Upper lobe of right lung (tissue), 1 donor: ENCODE results near the gene XPR1. TPM values are rescaled to one million over a fixed set of nuclear protein-coding genes. Genes with fewer than 3 reads are reported as not detected.

Experiments
- ATAC-seq: fragments of 200-7000 bp; cut with Tn5 transposase; one replicate; pipeline ENCODE4 v1.9.1; 2020; ENCODE audit warnings: mild to moderate bottlenecking, moderate library complexity
- DNase-seq: peaks from one replicate; pipeline ENCODE4 v3.0.0-alpha.2; 2020
- H3K27ac ChIP-seq: fragments of 200-600 bp; one replicate; pipeline ENCODE4 v1.8.0; 2022
- H3K27me3 ChIP-seq: fragments of 200-600 bp; one replicate; pipeline ENCODE4 v1.8.0; 2022; ENCODE audit warnings: mild to moderate bottlenecking
- H3K36me3 ChIP-seq: fragments of 200-600 bp; one replicate; pipeline ENCODE4 v1.8.0; 2022
- H3K4me1 ChIP-seq: fragments of 200-600 bp; one replicate; pipeline ENCODE4 v1.8.0; 2022
- H3K4me3 ChIP-seq: fragments of 200-600 bp; one replicate; pipeline ENCODE4 v1.8.0; 2022; ENCODE audit warnings: mild to moderate bottlenecking
- H3K9me3 ChIP-seq: fragments of 200-600 bp; one replicate; pipeline ENCODE4 v1.8.0; 2022
- CTCF ChIP-seq: fragments of 200-600 bp; IDR thresholded peaks from one replicate; pipeline ENCODE4 v1.8.0; 2022; ENCODE audit warnings: antibody characterized with exemption
- intact Hi-C: fragments of 100-400 bp; cut with DNase I; formaldehyde crosslinking; loops from one replicate; pipeline ENCODE4 v1.11.0; 2022
- total RNA-seq: library from RNA; stranded (reverse); fragmentation: NEBNext Ultra II Directional; extraction: Animal tissue kit (Norgen Biotek cat#: 25700); gene quantifications from one replicate; pipeline ENCODE4 v1.2.1, GENCODE V29; 2021
- donor health status: DM: no; HTN: yes; CAD: no; lungs with severe emphysema.

The XPR1 gene
- total RNA-seq, 1 donor from 2014 or later = 23.5 TPM

GRCh38 chr1:180899262-180899661 is 267.4 kb downstream of the XPR1 start:
- Histone ChIP-seq H3K27ac (no peak overlapping the region), H3K4me1 (no peaks in the 10 kb centered on the region), H3K9me3 (no peaks in the 10 kb centered on the region), H3K4me3 (no peak overlapping the region), H3K36me3 (no peaks in the 10 kb centered on the region), H3K27me3 (no peaks in the 10 kb centered on the region)
- intact Hi-C loops = no loop called here
- TF ChIP-seq CTCF = no peak
- ATAC-seq (no peak), DNase-seq (no peak)

DNA sequence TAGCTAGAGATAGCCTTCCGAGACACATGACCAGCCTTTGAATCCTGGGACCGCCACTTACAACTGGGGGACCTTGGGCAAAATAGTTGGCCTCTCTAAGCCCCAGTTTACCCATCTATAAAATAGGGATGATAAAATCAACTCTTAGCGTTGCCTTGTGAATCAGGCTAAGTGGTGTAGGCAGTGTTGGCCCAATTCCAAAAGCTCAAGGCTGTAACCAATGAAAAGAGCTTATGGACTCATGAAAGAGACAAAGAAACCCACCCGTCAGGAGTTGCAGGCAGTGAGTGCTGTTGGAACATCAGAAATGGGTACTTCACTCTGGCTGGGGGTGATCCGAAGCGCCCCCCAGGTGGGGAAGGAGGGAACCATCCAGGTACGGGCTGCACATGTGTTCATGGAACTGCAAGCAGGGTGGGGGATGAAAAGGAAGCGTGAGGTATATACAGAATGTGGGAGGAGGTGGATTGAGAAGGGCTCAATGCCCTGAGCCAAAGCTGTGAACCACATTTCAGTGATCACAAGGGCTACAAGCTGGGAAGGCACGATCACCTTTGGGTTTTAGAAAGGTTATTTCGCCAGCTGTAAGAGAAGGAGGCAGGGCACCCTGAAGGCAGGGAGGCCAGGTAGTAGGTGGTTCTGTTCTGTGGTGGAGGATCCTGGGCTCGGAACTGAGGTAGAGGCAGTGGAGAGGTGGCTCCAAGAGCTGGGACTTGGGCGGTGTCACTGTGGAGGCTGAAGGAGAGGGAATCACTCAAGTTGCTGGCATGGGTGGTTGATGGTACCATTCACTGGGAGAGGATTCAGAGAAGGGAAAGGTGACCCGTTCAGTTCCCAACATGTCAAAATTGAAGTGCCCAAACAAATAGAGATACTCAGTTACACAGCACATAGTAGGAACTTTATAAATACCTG is 269.5 kb downstream of the XPR1 start:
- Histone ChIP-seq H3K27ac (no peak overlapping the region), H3K4me3 (no peak overlapping the region), H3K9me3 (no peaks in the 10 kb centered on the region), H3K4me1 (no peaks in the 10 kb centered on the region), H3K36me3 (no peaks in the 10 kb centered on the region), H3K27me3 (no peaks in the 10 kb centered on the region)
- no peak for TF ChIP-seq CTCF
- ATAC-seq = no peak
- no peak for DNase-seq
- intact Hi-C loops = no loop called here

GRCh38 chr1:180902541-180902940 is 270.7 kb downstream of the XPR1 start:
- no peak for DNase-seq
- Histone ChIP-seq H3K27ac (no peak overlapping the region), H3K9me3 (no peaks in the 10 kb centered on the region), H3K27me3 (no peaks in the 10 kb centered on the region), H3K4me1 (no peaks in the 10 kb centered on the region), H3K4me3 (no peak overlapping the region), H3K36me3 (no peaks in the 10 kb centered on the region)
- no peak for TF ChIP-seq CTCF
- no peak for ATAC-seq
- intact Hi-C loops = no loop called here

DNA sequence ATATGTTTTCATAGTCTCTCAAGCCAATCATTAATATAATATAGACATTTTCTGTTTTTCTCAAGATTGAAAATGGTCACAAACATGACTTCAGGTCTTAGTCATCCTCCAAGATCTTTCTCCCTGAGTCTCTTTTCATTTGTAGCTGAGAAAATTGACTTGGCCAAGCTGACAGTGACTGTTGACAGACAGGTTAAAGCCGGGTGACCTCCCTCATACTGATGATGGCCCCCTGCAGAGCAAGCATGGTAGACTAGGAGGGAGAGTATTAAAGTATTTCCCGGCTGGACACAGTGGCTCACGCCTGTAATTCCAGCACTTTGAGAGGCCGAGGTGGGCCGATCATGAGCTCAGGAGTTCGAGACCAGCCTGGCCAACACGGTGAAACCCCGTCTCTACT is 274.1 kb downstream of the XPR1 start:
- Histone ChIP-seq H3K9me3 (no peaks in the 10 kb centered on the region), H3K36me3 (no peaks in the 10 kb centered on the region), H3K27me3 (no peaks in the 10 kb centered on the region), H3K4me3 (no peak overlapping the region), H3K27ac (no peak overlapping the region), H3K4me1 (no peaks in the 10 kb centered on the region)
- DNase-seq = no peak
- intact Hi-C loops = no loop called here
- TF ChIP-seq CTCF = no peak
- no peak for ATAC-seq

- Histone ChIP-seq H3K36me3 (no peaks in the 10 kb centered on the region), H3K9me3 (no peaks in the 10 kb centered on the region), H3K27me3 (peaks cover 4% of the 10 kb centered on the region), H3K4me1 (no peaks in the 10 kb centered on the region), H3K4me3 (no peak overlapping the region), H3K27ac (no peak overlapping the region)
- DNase-seq (no peak), ATAC-seq (no peak)
- intact Hi-C loops = no loop called here
- no peak for TF ChIP-seq CTCF
These were observed 274.7 kb downstream of the XPR1 start for GRCh38 chr1:180906511-180906910.
